HG03378 (cell line): ENCODE measurements around the gene REM1.
"Not testable (repeated sequence)": the region's sequence is repeated elsewhere in the genome, so short reads cannot be mapped to it uniquely, and the experiment has no call there.

Source experiments
- ATAC-seq: cut with Tn5 transposase; IDR thresholded peaks from one replicate; pipeline ENCODE4 v1.9.1; 2021; ENCODE audit warnings: mild to moderate bottlenecking, moderate library complexity; ENCODE audit not compliant: unreplicated experiment

The REM1 gene

GRCh38 chr20:31484001-31484400 is 8.9 kb downstream of the REM1 start:
- no peak for ATAC-seq

DNA sequence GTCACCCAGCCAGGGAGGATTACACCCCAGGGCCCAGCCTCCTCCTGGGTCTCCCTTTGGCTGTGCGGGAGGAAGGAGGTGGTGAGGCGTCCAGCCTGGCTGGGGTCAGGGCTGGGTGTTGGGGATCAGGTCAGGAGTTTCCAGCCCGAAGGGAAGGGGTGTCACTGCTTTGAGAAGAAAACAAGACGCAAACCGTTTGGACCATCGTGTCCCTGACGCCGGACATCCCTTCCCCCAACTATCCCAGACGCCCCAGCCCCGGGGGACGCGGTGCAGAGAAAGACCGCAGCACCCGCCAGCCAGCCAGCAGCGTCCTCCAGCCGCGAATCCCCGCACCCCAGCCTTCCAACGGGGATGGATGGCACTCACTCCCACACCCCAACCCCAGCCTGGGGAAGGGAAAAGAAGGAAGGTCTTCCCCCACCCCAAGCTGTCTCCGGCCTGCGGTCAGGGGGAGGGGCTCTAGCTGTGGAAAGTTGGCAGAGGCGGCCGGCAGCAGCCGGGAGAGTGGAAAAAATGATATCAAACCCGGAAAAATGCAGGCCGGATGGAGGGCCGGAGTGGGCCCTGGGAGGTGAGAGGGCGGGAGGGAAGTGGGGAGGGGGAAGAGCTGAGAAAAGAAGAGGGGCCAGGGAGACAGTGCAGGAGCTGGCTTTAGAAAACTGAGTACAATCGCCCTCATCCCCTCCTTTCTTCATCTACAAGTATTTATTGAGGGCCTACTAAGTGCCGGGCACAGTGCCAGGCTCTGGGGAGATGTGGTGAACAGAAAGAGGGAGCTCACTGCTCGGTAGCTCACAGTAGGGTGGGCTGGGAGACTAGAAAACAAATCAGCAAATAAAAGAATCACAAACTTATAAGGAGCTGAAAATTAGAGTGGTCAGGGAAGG is 10.6 kb downstream of the REM1 start:
- no peak for ATAC-seq

GRCh38 chr20:31488115-31488514 is 13.0 kb downstream of the REM1 start:
- no peak for ATAC-seq

DNA sequence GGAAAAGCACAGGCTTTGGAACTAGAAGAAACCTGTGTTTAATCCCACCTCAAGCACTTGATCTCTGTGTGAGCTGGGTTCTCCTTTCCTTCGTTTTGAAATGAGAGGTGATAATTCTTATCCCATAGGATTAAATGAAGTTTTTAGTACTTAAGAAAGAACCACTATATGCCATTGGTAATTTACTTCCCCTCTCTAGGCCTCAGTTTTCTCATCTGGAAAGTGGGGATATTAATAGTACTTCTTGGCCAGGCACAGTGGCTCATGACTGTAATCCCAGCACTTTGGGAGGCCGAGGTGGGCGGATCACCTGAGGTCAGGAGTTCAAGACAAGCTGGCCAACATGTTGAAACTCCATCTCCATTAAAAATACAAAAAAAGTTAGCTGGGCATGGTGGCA is 14.1 kb downstream of the REM1 start:
- no peak for ATAC-seq

DNA sequence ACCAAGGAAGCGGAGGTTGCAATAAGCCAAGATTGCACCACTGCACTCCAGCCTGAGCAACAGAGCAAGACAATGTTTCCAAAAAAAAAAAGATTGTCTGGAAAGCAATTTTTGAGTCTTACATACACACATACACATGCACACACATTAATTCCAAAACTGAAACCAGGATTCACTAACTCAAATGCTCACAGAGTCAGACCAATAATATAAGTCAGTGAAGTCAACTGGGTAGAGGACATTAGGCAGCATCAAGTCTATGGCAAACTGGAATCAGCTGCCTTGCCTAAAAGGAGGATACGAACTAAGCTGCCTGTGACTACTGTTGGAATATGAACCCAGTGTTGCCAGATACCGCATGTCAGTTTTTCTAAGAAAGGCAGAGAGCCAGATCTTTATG is 15.7 kb downstream of the REM1 start:
- ATAC-seq, result no peak

GRCh38 chr20:31494131-31494530 is 19.0 kb downstream of the REM1 start:
- no peak for ATAC-seq

- no peak for ATAC-seq
Measured at GRCh38 chr20:31496761-31497295, 21.7 kb downstream of the REM1 start.

- ATAC-seq, result no peak
Measured at GRCh38 chr20:31497838-31498540, 22.9 kb downstream of the REM1 start.

GRCh38 chr20:31500527-31500926 is 25.4 kb downstream of the REM1 start:
- no peak for ATAC-seq

DNA sequence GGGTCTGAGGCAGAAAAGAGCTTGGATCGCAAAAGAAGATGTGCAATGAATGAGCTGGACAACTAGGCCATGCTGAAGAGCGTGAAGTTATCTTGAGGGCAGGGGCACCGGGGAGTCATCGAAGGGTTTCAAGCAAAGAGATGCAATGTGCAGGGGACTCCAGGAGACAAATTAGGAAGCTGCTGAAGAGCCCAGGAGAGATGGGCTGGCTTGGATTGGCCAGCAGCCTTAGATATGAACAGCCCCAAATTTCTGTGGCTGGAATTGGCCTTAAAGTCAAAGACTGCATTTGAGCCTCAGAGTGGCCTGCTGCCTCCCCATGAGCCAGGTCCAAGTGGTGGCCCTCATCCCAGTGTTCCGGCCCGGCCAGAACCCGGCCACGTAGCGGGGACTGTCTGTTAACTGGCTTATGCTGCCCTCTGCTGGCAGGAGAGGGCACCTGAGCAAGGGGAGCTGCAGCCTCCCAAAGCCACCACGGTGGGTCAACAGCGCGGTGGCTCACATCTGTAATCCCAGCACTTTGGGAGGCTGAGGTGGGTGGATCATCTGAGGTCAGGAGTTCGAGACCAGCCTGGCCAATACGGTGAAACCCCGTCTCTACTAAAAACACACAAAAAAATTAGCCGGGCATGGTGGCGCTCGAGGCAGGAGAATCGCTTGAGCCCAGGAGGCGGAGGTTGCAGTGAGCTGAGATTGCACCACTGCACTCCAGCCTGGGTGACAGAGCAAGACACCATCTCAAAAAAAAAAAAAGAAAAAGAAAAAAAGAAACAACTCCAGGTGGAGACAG is 28.0 kb downstream of the REM1 start:
- peak; percentile 87 for ATAC-seq

DNA sequence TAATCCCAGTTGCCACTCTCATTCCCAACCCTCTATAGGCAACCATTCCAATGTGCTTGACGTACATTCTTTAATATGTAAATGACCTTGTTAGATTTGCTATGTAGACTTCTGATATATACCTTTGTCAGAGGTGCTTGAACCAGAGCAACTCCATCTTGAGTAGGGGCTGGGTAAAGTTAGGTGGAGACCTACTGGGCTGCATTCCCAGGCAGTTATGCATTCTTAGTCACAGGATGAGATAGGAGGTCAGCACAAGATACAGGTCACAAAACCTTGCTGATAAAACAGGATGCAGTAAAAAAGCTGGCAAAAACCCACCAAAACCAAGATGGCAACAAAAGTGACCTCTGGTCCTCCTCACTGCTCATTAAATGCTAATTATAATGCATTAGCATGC is 30.8 kb downstream of the REM1 start:
- ATAC-seq, result no peak

DNA sequence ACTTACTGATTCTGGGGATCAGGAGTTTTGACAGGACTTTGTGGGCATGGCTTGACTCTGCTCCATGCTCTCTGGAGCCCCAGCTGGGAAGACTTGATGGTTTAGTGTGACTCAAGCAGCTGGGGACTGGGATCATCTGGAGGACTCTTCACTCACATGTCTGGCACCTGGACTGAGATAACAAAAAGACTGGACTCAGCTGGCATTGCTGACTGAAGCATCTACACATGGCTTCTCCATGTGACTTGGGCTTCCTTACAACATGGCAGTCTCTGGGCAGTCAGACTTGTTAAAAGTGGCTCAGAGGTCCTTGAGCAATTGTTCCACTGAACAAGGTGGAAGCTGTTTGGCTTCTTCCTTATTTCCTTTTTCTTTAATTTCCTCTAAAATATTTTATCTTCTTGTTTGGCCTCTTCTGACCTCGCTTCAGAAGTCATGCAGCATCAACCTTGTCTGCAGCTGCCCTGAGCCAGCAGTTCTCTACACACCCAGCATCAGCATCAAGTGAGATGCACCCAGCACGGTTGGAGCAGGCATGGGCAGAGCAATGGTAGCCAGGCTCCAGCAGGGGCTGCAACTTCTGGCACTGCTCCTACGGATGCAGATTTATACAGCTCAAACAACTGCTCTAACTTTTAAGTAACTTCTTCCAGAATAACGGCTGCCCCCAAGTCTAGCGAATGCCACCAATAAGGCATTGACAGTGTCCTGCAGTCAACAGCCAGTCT is 33.6 kb downstream of the REM1 start:
- no peak for ATAC-seq

GRCh38 chr20:31514154-31515071 is 39.3 kb downstream of the REM1 start, which contains the start of gene HM13:
Gene HM13, plus strand, starts transcription at chr20:31514442. Its CDS starts 110 bp downstream, at chr20:31514552.
- peak; percentile 84 for ATAC-seq

DNA sequence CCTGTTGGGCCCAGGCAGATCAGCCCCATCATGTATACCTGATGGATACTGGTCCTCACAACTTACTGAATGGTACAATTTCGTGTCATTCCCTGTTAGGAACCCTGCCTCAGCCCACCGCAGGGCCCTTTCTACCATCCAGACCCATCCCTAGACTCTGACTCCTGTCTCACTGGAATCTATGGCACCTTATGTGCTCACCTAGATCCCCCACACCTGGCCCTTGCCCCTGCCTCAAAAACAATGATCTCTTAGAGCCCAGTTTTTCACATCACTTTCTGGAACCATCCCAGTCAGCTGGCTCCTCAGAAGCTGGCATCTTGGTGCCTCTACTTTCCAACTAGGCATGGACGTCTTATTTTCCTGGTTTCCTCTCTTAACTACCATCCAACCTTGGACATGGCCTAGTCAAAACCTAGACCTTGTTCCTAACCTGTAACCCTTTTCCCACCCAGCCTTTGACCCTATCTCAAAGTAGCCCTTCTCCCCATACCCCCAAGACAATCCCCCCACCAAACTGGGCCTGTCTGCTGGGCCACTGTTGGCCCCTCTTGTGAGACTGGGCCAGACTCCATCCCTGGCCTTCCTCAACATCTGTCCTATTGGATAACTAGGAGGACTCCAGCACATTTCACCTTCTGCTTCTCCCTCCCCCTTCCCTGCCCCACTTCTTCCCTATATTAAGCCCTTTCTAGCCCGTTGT is 40.1 kb downstream of the REM1 start:
- peak; percentile 7 for ATAC-seq

GRCh38 chr20:31515775-31516107 is 40.7 kb downstream of the REM1 start:
- no peak for ATAC-seq

DNA sequence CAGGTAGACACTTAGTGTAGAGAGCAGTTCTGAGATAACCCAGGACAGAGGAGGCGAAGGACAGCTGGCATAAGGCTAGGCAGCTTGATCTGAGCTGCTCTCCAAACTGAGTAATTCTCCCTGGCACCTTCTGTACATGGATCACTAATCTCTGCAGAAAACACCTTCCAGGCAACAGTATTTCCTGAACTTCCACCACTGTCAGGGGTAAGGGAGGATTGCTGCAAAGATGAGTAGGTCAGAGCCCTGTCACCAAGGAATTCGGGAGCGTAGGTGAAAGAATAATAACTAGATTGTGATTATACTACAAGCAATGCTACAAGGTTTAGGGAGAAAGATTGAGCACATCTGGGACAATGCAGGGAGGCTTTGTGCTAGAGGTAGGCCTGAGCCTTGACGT is 41.1 kb downstream of the REM1 start:
- ATAC-seq, result no peak

GRCh38 chr20:31516651-31517050 is 41.6 kb downstream of the REM1 start:
- ATAC-seq, result no peak

- no peak for ATAC-seq
Measured at GRCh38 chr20:31517373-31517772, 42.3 kb downstream of the REM1 start.

DNA sequence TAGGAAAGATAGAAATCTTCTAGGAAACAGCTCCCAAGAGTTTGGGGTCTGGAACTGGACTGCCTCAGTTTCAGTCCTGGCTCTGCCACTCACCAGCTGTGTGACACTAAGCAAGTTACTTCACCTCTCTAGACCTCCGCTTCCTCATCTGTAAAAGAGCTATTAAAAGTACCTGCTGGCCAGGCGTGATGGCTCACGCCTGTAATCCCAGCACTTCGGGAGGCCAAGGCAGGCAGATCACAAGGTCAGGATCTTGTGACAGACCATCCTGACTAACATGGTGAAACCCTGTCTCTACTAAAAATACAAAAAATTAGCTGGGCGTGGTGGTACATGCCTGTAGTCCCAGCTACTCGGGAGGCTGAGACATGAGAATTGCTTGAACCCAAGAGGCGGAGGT is 46.2 kb downstream of the REM1 start:
- ATAC-seq, result not testable (repeated sequence)
